LoVo (cell line): Measurements from ENCODE around the gene STRN.
A peak's percentile ranks its signal among the peaks of the same experiment; 100 is the strongest.
"Not testable (repeated sequence)": the region's sequence is repeated elsewhere in the genome, so short reads cannot be mapped to it uniquely, and the experiment has no call there.

Experiments used
- DNase-seq: peaks from one replicate; pipeline ENCODE4 v3.0.0-alpha.2; 2016; ENCODE audit warnings: low spot score

STRN gene

DNA sequence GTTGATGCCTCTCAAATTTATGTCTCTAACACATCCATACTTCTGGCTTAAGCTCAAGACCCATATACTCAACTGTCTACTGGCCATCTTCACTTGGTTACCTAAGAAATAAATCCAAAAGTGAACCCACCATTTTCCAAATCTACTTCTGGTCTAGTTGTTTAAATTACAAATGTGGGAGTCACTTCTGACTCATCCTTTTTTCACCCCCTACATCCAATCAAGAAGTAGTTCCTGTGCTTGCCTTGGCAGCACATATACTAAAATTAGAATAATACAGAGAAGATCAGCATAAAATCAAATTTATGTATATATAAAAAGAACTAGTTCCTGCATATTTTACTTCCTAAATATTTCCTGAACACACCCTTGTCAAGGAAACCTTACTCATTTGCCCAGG lies 53.6 kb downstream of the STRN start:
- no peak for DNase-seq

DNA sequence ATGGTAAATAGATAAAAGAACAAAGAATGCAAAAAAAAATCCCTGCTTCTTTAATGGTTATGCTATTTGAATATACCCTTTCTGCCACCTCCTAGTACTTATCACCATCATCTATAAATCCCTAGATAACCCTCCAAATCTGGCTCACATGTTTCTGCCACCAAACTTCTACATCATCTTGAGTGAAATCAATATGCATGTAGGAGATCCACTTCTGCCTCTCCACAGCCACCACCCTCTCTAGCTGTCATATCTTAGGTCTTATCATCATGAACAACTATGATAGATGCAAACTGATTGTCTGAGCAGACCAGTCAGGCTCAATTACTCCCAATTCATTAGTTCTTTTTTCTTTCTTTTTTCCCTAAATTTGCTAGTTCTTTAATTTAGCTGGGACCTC lies 55.3 kb downstream of the STRN start:
- no peak for DNase-seq

DNA sequence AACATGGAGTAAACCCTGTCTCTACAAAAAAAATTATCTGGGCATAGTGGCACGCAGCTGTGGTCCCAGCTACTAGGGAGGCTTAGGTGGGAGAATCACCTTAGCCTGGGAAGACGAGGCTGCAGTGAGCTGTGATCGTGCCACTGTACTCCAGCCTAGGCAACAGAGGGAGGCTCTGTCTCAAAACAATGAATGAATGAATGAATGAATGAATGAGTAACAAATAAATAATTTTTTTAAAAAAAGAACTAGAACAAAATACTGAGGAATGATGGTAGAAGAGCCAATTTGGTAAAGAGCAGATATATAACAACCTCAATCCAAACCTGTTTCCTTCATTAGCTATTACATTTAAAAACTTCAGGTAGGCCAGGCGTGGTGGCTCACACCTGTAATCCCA lies 60.1 kb downstream of the STRN start:
- DNase-seq, result no peak

DNA sequence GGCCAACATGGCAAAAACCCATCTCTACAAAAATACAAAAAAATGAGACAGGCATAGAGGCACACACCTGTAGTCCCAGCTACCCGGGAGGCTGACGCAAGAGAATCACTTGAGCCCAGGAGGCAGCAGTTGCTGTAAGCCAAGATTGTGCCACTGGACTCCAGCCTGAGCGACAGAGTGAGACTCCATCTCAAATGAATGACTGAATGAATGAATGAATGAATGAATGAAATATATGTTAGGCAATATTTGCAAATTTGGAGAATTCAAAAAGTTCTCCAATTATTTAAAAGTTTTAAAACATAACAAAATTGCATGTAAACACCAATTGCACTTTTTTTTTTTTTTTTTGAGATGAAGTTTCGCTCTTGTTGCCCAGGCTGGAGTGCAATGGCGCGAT lies 61.7 kb downstream of the STRN start:
- no peak for DNase-seq

DNA sequence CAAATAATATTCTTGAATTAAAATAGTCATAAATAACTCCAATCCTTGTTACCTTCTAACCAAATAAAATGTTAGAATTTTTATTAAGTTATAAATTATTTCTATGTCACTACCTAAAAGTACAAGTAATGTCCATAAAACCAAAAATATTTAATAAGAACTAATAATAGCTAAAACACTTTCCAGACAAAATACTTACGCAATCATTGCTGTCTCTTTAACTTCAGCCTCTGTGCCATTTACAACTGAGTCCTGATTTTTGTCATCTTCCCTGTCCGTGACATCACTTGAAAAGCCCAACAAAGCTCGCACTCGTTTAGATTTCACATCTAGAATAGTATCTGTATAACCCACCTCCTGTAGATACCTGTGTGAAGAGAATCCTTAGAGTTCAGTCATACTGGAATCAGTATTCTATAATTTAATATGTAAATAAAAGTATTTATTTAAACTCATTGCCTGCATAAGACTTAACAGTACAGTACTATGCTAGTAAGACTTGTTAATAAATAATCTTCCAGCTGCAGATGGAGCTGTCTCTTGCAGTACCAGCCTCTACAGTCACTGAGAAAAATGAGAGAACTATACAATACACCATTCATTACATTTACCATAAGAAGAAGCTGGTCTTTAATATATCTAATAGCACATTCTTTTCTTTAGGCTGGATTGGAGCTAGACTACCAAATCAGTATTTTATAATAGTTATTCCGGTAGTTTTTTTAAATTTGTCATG lies 63.8 kb downstream of the STRN start:
- DNase-seq, result no peak

DNA sequence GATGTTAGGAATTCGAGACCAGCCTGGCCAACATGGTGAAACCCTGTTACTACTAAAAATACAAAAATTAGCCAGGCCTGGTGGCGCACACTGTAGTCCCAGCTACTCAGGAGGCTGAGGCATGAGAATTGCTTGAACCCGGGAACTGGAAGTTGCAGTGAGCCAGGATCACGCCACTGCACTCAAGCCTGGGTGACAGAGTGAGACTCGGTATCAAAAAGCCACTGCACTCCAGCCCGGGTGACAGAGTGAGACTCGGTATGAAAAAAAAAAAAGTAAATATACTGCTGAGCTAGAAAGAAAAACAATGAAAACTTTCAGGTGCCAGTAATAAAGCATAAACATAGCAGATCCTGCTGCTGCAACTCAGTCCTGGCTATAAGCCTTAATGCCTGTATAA lies 73.5 kb downstream of the STRN start:
- no peak for DNase-seq

DNA sequence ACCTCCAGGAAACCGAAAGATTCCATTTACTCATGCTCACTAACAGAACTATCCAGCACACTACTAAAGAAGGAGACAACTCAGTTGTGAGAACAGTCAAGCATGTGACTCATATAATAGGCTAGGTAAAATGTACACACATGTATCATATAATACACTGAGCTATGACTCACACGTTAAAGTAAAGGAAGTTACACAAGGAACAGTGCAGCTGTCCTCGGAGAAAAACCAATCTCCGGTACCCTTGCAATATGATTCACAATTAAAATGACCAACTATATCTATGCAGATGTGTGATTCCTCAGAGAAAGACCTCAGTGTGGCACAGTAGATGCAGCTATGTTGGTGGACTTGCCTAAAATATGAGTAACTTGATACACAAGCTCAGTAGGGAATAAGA lies 76.5 kb downstream of the STRN start:
- peak; percentile 55 for DNase-seq

DNA sequence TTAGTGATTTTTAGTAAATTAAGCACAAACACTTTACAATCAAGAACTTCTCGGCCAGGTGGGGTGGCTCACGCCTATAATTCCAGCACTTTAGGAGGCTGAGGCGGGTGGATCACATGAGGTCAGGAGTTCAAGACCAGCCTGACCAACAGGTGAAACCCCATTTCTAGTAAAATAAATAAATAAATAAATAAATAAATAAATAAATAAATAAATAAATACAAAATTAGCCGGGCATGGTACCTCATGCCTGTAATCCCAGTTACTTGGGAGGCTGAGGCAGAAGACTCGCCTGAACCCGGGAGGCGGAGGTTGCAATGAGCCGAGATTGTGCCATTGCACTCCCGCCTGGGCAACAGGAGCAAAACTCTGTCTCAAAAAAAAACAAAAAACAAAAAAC lies 79.2 kb downstream of the STRN start:
- DNase-seq, result not testable (repeated sequence)

DNA sequence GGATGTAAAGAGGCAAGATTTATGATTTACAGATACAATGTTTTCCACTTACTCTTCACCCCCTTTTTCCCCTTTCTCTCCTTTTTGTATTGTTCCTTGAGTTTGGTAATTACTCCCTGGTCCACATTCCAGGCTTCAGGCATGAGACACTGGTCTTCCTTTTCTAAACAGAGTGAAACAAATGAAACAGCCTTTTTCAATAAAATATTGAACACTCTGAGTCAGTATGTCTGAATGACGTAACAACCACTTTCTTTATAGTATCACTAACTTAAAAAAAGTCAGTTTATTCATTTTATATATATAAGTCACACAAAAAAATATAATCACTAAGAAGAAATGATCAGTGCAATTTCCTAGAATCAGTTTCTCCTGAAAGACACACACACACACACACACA lies 79.7 kb downstream of the STRN start:
- DNase-seq, result no peak

DNA sequence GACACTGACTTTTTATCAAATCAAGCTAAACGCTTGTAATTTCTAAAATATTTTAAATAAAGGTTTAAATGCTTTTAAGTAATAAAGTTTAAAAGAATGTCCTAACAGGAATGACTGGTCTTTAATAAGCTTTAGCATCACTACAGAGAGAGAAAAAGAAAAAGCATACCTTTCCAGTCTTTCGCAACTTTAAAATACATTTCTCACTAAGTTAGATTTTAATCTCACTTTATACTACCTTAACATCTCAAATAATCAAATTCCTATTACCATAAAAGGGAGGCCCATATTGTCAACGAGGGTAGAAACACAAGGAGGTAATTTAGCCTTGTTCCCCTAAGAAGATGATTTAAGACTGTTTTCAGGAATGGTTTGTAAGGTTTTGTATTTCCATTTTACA lies 80.7 kb downstream of the STRN start:
- DNase-seq, result no peak

DNA sequence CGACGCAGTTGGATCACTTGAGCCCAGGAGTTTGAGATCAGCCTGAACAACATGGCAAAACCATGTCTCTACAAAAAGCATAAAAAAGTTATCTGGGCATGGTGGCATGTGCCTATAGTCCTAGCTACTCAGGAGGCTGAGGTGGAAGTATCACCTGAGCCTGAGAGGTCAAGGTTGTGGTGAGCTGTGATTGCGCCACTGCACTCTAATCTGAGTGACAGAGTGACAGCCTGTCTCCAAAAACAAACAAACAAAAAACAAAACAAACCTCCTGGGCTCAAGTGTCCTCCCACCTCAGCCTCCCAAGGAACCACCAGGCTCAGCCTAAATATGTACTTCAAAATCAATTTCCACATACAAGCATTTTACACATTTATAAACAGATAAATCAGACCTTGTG lies 83.8 kb downstream of the STRN start:
- no peak for DNase-seq

DNA sequence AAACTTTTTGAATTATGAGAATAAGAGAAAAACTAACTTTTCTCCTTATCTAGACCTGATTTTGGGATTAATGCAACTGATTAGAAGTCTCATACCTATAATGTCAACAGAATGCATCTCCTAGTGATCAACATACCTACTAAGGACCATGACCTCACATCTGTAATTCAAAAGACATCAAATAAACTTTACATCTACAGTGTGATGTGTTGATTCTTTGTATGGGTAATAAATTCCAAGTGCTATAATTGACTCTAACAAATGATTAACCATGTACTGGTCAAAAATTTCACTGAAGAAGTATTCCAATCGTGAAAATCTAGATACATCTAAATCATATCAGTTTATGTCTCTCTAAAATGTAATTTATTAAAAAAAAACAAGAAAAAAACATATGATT lies 84.5 kb downstream of the STRN start:
- DNase-seq, result no peak

DNA sequence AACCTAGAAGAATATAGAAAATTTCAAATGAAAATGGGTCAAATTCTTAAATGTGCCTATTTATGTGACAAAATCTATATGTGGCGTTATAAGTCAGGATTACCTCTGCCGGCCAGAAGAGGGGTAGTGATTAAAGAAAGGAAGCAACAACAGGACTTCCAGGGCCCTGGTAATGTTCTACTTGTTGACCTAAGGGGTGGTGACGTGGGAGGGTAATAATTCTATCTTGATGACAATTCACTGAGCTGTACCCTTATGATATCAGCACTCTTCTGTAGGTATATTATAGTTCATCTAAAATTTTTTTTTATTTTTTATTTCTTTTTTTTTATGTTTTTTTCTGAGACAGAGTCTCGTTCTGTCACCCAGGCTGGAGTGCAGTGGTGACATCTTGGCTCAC lies 87.9 kb downstream of the STRN start:
- DNase-seq, result no peak

DNA sequence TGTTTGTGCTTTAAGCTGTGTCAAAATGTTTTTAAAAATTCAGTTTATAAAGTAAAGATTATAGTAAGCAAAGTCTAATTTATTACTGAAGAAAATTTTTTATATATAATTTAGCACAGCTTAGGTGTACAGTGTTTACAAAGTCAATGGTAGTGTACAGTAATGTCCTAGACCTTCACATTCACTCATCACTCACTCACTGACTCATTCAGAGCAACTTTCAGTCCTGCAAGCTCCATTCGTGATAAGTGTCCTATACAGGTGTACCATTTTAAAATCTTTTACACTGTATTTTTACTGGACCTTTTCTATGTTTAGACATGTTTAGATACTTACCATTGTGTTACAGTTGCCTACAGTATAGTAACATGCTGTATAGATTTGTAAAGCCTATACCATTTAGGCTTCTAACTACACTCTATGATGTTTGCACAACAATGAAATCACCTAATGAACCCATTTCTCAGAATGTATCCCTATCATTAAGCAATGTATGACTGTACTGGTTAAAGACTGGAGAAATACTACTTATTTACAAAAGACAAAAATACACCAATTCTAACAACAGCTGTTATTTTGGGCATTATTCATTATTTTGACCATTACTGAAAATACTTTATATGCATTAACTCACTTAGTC lies 95.1 kb downstream of the STRN start:
- DNase-seq, result no peak

DNA sequence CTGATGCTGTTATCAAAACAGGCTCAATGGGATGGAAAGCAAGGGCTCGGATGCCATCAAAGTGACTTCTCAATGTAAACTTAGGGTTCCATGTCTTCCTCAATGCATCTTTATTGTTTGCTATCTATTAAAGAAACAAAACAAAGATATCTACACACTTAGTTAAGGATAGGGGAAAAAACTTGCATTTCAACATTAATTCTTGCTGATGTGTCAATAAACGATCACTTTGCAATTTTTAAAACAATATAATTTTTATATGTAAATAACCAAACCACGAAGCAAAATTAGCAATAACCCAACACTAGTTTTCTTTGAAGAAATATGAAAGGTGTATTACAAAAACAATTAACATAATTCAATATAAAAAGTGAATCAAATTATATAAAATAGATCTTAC lies 96.7 kb downstream of the STRN start:
- no peak for DNase-seq

DNA sequence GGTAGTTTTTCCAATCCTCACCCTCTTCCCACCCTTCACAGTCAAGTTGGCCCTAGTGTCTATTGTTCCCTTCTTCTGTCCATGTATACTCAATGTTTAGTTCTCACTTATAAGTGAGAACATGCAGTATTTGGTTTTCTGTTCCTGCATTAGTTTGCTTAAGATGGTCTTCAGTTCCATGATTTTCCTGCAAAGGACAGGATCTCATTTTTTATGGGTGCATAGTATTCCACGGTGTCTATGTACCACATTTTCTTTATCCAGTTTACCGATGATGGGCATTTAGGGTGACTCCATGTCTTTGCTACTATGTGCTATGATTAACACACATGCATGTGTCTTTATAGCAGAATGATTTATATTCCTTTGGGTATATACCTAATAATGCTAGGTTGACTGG lies 104.4 kb downstream of the STRN start:
- no peak for DNase-seq

DNA sequence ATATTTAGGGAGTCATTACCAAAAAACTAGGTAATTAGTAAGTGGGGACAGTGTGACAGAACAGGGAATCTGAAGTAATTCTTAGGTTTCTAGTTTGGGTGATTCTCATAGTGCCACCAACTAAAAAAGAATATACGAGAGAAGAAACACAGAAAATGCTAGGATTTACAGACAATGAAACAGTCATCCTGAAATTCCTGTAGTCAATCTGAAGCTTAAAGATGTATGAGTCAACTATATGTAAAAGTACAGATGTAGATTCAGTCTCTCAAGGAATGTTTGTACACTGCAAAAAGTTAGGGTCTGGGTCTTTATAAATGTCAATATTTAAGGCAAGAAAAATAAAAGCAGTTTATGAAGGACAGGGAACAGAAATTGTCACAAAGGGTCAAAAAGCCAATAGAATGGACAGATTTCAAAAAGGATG lies 107.0 kb downstream of the STRN start:
- DNase-seq, result no peak

DNA sequence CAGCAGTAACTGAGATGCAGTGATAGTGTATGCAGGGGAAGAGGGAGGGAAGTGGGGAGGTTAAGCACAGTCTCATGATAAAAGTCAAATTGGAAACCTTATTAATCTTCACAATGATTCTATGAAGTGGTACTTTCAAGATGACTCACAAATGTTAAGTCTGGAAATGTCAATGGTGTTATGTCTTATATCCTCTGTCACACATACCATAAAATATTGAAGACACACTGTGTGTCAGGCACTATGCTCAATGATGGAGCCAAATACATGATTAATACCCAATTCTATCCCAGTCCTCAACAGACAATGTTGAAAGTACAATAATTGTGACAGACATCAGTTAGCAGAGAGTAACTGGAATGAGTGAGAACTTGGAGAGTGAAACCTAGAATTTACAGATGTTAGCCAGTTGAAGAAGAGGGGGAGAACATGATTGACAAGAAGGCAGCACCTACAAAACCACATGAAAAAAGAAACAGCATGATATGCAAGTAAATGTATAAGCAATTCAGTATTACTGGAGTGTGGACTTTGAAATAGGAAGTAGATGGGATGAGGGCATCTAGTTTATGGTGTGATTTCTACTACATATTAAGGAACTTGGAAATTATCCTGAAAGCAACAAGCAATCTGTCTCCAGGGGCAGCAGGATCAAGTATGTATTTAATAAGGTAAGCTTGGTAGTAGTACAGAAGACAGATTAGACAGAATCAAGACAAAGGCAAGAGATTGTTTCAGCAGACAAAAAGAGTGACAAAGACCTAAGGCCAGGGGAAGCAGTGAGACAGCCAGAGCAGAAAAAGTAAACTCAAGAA lies 107.6 kb downstream of the STRN start:
- DNase-seq, result peak; percentile 58

DNA sequence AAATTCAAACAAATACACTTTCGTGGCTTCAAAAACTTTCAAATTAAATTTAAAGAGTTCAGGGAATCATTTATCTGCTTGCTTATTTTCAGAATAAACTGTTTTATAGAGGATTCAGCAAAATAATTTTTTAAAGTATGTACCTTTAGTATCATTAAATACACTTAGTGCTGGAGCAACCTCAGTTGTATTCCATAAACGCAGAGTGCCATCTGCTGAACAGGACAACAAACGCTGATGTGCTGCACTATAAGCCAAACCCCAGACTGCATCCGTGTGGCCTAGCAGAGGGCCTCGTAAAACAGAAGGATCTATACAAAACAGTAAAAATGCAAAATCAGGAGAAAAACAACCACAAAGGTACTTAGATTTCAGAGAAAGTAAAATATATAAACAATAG lies 108.6 kb downstream of the STRN start:
- DNase-seq, result no peak

DNA sequence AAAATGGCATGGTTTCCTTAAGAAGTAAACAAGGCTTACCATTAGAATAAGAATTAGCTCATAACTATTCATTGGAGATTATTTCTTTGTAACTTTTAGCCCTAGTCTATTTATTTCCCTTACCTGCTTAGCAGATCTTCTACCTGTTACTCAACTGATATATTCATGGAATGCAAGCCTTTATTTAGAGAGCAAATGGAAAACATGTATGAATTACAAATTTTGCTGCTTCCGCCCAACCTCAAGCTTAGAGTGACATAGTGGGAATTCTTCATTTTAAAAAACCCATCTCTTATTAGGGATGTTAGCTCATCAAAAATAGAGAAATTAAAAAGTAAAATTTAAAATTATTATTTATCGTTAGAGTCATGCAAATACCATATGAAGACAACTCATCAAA lies 110.9 kb downstream of the STRN start:
- DNase-seq, result no peak

DNA sequence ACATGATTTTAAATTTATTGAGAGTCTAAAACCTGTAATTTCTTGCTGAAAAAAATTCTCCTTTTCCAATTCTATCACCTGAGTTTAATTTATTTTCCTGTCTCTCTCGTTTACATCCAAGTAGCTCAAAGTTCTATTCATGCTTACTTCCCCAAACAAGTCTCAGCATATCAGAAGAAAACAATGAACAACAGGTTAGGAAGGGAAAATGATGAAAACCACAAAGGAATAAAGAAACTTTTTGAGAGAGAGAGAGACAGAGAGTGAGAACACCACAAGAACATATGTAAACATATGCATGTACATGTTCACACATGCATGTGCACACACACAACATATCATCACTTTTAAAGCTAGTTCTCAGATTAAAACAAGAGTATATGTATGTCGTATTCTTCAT lies 112.1 kb downstream of the STRN start:
- DNase-seq, result no peak

DNA sequence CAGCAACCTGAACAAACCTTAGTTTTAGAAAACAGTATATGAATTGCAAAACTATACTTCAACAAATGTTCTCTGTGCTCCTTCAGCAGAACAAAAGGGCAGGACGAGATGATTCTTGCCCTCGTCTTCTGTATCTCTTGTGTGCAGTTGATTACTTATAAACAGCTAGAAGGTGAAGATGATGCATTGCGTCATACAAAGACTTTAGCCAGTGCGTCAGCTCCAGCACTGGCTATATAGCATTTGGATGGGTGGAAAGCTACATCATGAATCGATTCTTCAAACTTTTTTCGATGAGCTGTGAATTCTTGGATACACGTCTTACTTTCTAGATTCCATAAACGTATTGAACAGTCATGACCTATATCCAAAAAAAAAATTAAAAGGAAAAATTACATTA lies 117.1 kb downstream of the STRN start:
- DNase-seq, result no peak

DNA sequence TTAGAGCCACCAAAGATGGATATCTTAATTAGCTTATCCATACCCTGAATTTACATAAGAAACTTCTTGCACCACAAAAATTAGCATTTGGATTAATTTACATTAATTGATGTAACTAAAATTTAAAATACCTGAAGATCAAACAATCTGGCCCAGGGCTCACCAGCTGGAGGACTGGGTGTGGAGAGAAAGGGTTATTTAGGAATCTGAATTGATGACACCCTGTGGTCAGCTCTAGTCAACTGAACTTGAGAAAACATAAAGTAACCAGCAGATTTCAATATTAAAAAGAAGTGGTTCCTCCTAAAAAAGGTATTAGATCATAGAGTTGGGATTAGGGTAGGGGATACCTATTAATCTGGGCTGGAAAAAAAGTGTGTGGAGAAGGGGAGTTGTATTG lies 122.5 kb downstream of the STRN start:
- no peak for DNase-seq
